NOMO-1 treated with dmso at 0.1 percent for 144 hours (cell line): ENCODE results near the gene HRH3.

Source experiments
- DNase-seq: peaks from one replicate; lab custom pipeline; 2025; ENCODE audit not compliant: unreplicated experiment; lab: John Stamatoyannopoulos, UW

HRH3 gene

DNA sequence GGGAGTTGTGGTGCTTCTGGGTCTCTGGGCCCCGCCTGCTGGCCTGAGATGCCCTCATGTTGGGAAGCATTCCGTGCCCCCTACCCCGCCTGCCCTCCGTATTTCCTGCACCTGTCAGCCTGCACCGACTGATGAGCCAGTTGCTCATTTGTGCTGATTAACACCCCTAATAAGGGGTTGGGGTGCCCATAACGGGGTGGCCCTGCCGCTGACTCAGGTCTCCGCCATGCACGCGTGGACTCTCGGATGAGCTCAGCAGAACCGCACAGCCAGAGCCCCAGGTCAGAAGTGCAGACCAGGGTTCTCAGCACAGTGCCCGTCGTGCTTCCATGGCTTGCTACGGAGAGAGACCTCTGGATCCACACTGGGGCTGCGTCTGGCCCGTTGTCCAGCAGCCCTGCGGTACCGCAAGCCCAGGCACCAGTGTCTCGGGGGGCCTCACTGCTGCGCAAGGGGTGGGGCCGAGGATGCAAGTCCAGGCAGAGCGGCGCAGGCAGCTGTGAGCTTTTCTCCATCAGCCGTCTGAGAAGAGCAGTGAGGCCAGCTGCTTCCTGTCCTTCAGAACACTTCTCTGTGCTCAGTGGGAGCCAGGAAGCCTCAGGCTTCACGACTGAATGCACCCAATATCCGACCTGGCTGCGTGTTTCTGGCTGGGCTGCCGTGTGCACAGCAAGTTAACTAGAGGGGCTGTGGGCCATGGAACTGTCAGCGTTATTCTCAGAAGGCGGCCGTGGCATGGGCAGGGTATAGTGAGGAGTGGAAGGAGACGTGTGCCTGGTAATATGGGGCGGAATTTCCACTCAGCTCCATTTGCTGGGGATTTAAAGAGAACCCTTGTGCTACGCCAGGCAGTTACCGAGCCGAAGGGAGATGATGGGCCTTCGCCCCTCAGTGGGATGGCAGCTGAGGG lies 18.6 kb downstream of the HRH3 start:
- no peak for DNase-seq

DNA sequence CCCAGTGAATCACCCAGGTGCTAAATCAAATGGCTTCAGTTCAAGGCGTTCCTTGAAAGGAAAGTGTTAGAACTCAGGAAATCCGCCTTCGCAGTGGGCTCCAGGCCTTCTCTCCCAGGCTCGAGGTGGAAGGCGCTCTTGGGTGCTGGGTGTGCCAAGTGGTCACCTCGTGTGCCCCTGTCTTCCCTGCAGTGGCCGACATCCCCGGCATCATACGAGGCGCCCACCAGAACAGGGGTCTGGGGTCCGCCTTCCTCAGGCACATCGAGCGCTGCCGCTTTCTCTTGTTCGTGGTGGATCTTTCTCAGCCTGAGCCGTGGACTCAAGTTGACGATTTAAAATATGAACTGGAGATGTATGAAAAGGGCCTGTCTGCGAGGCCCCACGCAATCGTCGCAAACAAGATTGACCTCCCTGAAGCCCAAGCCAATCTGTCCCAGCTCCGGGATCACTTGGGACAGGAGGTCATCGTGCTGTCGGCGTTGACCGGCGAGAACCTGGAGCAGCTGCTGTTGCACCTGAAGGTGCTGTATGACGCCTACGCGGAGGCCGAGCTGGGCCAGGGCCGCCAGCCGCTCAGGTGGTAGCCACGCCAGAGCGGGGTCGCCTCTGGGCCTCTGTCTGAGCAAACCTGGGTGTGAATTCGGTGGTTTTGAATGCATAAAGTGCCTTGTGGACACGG lies 19.4 kb downstream of the HRH3 start:
- no peak for DNase-seq

DNA sequence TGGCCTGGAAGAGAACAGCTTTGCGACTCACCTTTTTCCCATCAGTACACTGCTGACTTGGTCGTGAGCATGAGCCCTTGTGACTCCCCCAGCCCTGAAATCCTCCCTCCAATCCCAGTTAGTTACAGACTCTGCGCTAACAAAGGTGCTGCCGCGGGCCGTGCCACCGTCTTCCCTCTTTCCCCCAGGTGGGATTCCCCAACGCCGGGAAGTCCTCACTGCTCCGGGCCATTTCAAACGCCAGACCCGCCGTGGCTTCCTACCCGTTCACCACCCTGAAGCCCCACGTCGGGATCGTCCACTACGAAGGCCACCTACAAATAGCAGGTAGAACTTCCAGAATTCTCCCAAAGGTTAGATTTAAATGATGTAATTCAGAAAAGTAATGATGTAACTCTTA lies 21.1 kb downstream of the HRH3 start:
- no peak for DNase-seq

DNA sequence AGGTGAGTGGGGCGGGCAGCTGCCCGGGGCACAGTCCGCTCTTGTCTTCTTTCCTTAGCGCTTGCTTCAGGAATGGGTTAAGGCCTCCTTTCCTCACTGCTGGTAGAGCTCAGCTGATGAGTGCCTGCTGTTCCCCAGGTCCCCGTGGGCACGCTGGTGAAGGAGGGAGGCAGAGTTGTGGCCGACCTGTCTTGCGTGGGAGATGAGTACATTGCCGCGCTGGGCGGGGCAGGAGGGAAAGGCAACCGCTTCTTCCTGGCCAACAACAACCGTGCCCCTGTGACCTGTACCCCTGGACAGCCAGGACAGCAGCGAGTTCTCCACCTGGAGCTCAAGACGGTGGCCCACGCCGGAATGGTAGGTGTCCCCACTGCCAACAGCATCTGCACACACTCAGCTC lies 21.6 kb downstream of the HRH3 start:
- DNase-seq, result no peak

DNA sequence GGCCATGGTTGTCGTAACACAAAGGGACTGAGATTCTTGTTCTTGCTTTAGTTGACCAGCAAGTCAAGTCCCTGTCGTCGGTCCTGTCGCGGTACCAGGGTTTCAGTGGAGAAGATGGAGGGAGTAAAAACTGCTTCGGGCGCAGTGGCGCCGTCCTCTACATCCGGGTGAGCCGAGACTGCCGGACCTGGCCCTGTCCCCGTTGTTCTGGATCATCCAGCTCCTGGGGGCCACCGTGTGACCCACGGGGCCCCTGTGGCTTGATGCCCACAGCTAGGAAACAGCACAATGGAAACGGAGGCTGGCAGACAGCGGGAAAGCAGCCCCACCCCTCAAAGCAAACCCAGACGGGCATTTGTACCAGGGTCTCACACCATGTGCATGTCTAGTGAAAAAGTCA lies 22.3 kb downstream of the HRH3 start:
- DNase-seq, result no peak

DNA sequence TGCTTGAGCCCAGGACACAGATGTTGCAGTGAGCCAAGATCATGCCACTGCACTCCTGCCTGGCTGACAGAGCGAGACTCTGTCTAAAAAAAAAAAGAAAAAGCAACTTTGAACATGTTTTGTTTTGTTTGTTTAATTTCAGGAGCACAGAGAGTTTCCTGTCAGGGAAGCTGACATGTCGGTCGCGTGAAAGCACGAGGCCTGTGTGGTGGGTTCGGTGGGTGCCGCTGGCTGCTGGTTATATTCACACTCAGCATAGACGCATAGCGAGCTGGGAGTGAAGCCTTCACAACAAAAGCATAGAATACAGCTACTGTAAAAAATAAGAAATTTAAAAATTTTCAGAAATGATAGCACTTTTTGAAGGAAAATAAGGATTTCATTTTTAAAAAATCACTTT lies 22.8 kb downstream of the HRH3 start:
- DNase-seq, result no peak

DNA sequence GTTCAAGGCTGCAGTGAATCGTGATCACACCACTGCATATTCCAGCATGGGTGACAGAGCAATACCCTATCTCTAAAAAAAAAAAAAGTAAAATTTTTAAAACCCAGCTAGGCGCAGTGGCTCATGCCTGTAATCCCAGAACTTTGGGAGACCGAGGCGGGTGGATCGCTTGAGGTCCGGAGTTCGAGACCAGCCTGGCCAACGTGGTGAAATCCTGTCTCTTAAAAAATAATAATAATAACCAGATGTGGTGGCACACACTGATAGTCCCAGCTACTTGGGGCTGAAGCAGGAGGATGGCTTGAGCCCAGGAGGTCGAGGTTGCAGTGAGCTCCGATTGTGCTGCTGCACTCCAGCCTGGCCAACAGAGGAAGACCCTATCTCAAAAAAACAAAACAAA lies 23.8 kb downstream of the HRH3 start:
- no peak for DNase-seq

DNA sequence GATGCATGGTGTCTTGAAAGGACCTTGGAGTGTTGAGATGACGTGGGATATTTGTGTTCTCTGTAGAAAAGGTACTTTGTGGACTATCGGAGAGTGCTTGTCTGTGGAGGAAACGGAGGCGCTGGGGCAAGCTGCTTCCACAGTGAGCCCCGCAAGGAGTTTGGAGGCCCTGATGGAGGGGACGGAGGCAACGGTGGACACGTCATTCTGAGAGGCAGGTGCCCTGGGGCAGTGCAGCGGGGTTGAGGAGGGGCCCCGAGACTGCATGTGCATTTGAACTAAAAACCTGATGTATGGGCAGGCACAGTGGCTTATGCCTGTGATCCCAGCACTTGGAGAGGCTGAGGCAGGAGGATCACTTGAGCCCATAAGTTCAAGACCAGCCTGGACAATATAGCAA lies 24.3 kb downstream of the HRH3 start:
- DNase-seq, result no peak

DNA sequence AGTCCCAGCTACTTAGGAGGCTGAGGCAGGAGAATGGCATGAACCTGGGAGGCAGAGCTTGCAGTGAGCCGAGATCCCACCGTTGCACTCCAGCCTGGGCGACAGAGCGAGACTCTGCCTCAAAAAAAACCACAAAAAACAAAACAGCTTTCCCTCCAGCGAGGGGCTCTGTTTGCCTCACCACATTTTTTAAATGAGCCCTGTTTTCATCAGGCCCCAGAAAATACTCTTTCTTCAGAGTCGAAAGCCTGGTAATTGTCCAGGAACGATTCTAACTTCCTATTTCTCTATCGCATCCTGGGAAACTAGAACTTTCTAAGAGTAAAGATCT lies 25.0 kb downstream of the HRH3 start:
- DNase-seq, result no peak

DNA sequence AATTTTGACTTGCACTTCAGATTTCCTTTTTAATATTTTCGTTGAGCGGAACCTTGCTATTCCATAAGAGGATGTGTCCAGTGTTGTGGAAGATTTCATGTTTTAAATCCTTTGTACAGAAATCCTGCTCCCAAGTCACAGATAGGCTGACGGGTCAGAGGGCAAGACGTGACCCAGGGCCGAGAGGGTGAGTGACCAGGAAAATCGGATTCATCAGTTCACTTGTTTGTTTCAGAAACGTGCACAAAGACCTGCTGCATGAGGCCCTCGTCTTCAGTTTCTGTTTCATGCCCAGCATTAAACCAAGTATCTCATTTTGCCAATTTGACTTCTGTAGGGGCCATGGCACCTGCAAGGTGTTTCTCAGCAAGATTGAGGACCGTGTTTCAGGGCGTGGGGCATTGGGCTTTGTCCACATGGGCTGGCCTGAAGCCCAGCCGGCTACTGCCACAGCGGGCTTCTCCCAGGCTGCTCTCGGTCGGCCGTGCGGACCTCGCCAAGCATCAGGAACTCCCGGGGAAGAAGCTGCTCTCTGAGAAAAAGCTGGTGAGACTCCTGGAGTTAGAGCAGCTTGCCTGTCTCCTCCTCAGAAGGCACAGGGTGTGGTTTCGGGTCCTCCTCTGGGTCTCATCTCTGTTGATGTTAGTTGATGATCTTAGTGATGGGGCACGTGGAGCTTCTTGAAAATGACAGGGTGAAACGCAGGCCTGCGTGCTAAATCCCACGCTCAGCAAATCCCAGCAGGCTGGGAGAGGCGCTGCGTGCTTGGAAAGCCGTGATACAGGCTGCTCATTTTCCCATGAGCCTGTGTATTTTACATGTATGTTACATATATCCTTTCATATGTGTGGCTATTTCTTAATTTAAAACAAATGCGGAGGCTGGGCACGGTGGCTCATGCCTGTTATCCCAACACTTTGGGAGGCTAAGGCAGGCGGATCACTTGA lies 26.7 kb downstream of the HRH3 start:
- DNase-seq, result no peak

DNA sequence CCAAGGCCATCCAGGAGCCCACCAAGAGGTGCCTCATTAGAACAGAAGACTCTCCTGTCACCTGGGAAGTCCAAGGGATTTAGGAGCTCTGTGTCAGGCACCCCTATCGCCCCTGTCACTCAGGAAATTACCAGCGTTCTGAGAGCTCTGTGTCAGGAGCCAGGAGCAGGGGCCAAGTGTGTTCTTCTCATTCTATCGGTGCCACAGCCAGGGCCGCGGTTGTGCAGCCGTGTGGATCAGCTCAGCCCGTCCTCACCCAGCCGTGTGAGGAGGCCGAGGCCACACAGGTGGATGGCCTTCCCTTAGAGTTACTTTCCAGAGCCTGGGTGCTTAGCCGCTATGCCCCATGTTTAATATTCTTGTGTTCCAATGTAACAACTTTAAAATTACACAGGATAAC lies 27.4 kb downstream of the HRH3 start:
- no peak for DNase-seq

DNA sequence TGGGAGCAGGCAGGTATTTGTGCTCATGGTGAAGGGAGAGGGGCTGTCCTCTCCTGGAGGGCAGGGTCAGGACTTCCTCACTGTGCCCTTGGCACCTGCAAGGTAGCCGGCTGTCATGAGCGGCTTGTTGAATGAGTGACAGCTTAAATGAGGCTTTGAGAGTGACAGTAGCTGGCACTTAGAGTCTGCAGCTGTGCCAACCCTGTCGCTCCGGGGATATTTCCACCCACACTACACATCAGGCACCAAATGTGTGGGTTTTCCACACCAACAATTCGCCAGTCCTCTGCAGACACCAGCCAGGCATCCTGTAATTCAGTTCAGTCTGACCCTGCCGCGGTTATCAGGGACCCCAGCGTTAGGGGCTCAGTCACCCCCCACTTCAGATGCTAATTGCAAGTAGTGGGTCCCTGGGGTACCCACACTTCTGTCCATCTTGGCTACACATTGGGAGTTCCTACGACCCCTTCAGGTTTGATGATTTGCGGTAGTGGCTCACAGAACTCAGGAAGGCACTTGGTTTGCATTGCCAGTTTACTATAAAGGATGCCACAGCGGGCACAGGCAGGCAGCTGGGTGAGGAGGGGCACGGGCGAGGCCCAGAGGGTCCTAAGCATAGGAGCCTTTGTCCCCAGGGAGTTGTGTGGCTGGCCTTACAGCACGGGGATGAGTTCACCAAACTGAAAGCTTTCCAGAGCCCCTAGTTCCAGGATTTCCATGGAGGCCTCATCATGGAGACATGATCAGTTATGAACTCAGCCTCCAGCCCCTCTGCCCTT lies 28.1 kb downstream of the HRH3 start:
- DNase-seq, result no peak

DNA sequence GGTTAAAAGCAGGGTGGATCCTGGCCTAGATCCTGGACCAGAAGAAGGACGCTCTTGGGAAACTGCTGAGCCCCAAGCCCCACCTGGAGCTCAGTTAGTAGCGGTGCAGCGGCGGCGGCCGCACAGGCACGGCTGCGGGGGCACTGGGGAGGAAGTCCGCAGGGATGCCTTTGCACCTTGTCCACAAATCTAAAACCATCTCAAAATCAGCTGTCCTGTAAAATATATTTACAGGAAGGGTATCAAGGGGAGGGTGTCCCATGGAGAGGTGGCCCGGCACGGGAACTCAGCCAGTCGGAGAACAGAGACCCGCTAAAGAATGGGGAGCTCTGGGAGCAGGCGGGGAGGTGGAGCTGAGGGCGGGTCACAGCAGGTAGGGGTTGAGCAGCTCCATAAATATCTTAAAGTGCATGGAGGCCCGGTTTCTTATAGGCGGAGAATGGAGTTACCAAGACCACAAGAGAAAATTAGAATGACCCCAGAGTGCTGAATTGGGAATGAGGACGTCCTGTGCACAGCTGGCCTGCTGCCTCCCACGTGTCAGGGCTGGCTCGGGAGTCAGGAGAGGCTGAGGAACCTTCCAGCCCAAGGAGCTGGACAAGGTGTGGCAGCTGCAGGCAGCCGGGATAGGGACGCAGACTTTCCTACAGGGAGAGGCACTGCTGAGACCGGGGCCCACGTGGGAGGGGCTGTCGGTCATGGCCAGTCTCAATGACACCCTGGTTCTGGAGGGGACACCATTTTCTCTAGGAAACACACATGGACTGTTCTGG lies 29.3 kb downstream of the HRH3 start:
- DNase-seq, result no peak

DNA sequence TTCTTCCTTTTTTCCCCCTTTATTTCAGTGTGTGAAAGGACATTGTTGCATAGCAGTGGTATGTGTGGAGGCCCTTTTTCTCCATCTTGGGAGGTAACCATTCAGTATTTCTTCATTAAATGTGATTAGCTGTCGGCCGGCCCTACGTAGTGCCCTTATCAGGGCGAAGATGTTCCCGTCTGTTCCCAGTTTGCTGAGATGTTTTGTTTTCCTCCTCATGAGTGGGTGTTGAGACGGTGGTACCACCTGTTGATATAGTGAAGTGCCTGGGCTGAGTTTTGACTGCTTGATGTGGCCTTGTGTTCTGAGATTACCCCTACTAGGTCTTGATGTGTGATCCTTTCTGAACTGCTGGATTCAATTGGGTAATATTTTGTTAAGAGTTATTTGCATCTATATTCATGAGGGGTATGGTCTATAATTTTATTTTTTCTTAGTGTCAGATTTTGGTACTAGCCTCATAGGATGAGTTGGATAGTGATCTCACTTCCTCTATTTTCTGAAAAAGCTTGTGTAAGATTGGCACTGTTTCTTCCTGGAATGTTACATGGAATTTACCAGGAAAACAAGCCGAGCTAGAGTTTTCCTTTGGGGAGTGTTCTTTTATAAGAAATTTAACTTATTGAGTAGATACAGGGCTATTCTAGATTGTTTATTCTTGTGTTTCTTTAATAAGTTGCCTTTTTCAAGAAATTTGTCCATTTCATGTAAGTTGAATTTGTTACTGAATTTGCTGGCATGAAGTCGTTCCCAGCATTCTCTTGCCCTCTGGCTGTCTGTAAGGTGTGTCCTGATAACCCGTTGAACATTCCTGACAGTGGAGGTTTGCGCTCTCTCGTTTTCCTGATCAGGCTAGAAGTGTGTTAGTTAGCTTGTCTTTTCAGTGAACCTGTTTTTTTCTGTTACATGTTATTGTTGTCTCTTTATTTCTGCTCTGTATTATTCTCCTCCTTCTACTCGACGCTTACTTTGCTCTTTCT lies 32.9 kb downstream of the HRH3 start:
- no peak for DNase-seq

DNA sequence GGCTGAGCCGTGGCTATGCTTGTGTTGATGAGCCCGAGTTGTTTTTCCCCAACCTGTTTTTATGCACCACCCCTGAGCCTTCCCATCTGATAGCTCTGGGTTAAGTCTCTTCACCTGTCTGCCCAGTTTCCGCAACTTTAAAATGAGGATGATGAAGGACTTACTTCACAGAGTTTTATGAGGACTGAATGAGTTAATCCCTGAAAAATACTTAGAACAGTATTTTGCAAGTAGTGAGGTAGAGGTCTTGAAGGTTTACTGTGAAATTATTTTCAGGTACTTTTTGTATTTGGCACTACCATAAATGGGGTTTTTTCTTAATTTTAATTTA lies 34.0 kb downstream of the HRH3 start:
- no peak for DNase-seq

DNA sequence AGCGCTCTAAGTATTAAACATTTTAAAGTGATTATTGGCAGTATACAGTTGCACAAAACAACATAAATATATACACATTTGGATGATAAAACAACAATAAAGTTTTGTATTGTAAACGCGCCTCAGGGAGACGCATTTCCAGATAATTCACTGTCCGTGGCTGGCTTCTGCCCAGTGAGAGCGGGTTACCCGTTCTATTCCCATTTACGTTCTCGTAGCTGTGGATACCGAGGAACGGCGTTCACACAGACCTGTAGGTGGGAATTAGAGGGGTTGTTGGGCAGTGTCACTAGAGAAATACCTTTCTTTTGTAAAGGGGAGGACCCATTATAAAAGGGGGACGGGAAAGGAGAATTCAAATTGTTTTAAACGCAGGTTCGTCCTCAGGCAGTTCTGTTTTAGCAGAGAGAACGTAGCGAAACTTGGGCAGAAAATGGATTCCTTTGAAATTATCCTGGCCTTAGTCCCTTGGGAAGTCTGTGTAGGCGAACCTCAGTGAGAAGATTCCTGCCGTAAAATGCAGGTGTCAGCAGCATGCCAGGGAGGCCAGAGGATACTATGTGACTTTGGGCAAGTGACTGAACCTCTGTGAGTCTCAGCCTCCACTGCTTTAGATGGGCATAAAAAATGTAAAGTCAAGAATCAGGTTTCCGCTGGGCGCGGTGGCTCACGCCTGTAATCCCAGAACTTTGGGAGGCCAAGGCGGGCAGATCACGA lies 36.5 kb downstream of the HRH3 start:
- no peak for DNase-seq

DNA sequence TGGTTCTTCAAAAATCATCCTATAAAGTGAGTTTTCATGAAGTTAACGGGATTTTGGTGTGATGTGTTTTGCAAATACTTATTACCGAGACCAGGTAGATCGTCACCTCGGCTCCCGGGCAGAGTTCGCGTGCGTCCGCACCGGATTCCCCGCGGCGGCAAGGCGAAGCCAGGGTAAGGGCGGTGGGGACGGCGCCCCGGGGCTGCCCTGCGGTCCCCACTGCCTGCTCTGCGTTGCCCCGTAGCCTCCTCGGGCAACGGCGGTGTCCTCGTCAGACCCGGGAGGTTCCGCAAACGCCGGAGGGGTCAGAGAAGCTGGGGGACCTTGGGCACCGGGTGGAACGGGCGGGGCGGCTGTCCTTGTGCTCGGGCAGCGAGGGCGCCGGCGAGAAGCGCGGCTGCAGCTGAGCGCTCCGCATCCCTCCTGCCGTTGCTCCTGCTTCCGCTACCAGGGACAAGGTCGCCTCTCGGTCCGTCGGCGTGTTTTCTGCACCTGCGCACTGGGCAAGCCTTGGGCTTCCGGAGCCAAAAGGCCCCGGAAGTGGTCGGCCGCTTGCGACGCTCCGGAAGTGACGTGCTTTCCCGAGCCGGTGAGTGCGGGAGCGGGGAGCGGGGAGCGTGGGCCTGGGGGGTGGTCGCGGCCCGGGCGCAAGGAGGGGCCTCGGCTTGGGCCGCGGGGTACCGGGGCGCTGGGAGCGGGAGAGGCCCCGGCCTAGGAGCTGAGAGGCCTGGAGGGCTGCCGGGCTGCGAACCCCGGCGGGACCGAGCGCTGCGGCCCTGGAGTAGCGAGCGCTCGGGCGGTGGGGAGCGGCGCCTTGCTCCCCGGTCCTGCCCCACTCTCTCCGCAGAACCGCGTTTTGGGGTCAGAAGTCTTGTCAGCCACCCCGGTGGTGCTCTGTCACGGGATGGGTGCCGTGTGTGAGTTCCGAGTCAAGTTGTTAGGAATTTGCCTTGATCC lies 37.3 kb downstream of the HRH3 start, which contains the start of gene MTG2:
Gene MTG2 (plus strand): TSS at position 560 of the 957 bp plus-strand sequence. CDS start 10,393 bp downstream, outside the sequence.
- peak; percentile 91 for DNase-seq
